Neutrophil (primary cell): ENCODE results near the gene LTBP4.

Experiments used
- H3K27ac ChIP-seq: fragments of 200-600 bp; sonication (generic); 2 replicates; pipeline ENCODE4 v1.5.1; 2016; ENCODE audit warnings: mild to moderate bottlenecking, moderate library complexity
- H3K27me3 ChIP-seq: fragments of 200-600 bp; sonication (generic); 2 replicates; pipeline ENCODE4 v1.6.0; 2016; ENCODE audit warnings: mild to moderate bottlenecking
- H3K36me3 ChIP-seq: fragments of 200-600 bp; sonication (generic); 2 replicates; pipeline ENCODE4 v1.5.1; 2017
- H3K4me1 ChIP-seq, 2 experiments: fragments of 200-600 bp in 1 of 2; sonication (generic) in 1 of 2; 1 replicate in 1 of 2; 2 replicates in 1 of 2; pipeline versions ENCODE4 v1.5.1 to v1.6.1; 2013 to 2016; ENCODE audit warnings: low read depth in 1 of 2, low read length in 1 of 2, mild to moderate bottlenecking in 1 of 2, moderate library complexity in 1 of 2; ENCODE audit not compliant: control insufficient read depth in 1 of 2, insufficient read depth in 1 of 2
- H3K4me3 ChIP-seq, 2 experiments: fragments of 200-600 bp in 1 of 2; sonication (generic) in 1 of 2; 1 replicate in 1 of 2; 2 replicates in 1 of 2; pipeline ENCODE4 v1.5.1; 2013 to 2016; ENCODE audit warnings: low read depth in 1 of 2, low read length in 1 of 2, mild to moderate bottlenecking in 1 of 2, moderate library complexity in 1 of 2
- H3K9me3 ChIP-seq: fragments of 200-600 bp; sonication (generic); 2 replicates; pipeline ENCODE4 v1.5.1; 2016
- CTCF ChIP-seq: fragments of 200-600 bp; sonication (generic); IDR thresholded peaks from 2 replicates; pipeline ENCODE4 v1.5.1; 2016; ENCODE audit warnings: antibody characterized with exemption

Gene LTBP4

GRCh38 chr19:40581531-40581930 lies 19.6 kb upstream of the LTBP4 start:
- H3K9me3 ChIP-seq, result no peaks in the 10 kb centered on the region
- H3K4me1 ChIP-seq, result peaks cover 54 to 67% of the 10 kb centered on the region in 2 experiments
- H3K27me3 ChIP-seq, result no peaks in the 10 kb centered on the region
- no peak overlapping the region for H3K4me3 ChIP-seq
- peak overlapping the region; percentile 99 for H3K27ac ChIP-seq
- H3K36me3 ChIP-seq, result peaks cover 84% of the 10 kb centered on the region
- TF ChIP-seq CTCF, result no peak

GRCh38 chr19:40582467-40582866 lies 18.7 kb upstream of the LTBP4 start:
- no peaks in the 10 kb centered on the region for H3K27me3 ChIP-seq
- H3K4me1 ChIP-seq, result peaks cover 54 to 69% of the 10 kb centered on the region in 2 experiments
- H3K36me3 ChIP-seq, result peaks cover 91% of the 10 kb centered on the region
- no peak overlapping the region for H3K4me3 ChIP-seq
- H3K27ac ChIP-seq, result no peak overlapping the region
- no peak for TF ChIP-seq CTCF
- H3K9me3 ChIP-seq, result no peaks in the 10 kb centered on the region

- Histone ChIP-seq H3K4me3 (no peak overlapping the region), H3K36me3 (peaks cover 91% of the 10 kb centered on the region), H3K27me3 (no peaks in the 10 kb centered on the region), H3K27ac (no peak overlapping the region), H3K4me1 (peaks cover 46 to 61% of the 10 kb centered on the region in 2 experiments), H3K9me3 (no peaks in the 10 kb centered on the region)
- no peak for TF ChIP-seq CTCF
Measured at GRCh38 chr19:40583283-40583682, 17.9 kb upstream of the LTBP4 start.

- H3K4me3 ChIP-seq, result no peak overlapping the region
- TF ChIP-seq CTCF, result no peak
- no peaks in the 10 kb centered on the region for H3K27me3 ChIP-seq
- H3K4me1 ChIP-seq, result peaks cover 39 to 54% of the 10 kb centered on the region in 2 experiments
- H3K36me3 ChIP-seq, result peaks cover 91% of the 10 kb centered on the region
- peak overlapping the region; percentile 90 for H3K27ac ChIP-seq
- no peaks in the 10 kb centered on the region for H3K9me3 ChIP-seq
Measured at GRCh38 chr19:40584007-40584406, 17.2 kb upstream of the LTBP4 start.

DNA sequence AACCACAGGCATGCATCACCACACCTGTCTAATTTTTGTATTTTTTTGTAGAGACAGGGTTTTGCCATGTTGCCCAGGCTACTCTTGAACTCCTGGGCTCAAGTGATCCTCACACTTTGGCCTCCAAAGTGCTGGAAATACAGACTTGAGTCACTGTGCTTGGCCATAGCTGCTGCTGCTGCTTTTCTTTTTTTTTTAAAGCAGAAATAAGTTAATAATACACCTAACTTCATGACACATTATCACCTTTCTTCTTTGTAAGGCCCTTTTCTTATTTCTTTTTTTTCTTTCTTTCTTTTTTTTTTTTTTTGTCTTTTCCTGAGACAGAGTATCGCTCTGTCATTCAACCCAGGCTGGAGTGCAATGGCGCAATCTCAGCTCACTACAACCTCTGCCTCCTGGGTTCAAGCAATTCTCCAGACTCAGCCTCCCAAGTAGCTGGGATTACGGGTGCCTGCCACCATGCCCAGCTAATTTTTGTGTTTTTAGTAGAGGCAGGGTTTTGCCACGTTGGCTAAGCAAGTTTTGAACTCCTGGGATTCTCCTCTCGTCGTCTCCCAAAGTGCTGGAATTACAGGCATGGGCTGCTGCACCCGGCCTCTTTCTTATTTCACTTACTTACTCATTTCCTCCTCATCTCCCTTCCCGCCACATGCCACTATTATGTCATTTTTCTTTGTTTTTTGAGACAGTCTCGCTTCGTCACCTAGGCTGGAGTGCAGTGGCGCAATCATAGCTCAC lies 15.8 kb upstream of the LTBP4 start:
- TF ChIP-seq CTCF, result no peak
- no peaks in the 10 kb centered on the region for H3K27me3 ChIP-seq
- peak overlapping the region; percentile 6 to 18 for H3K4me3 ChIP-seq
- peak overlapping the region; percentile 90 for H3K27ac ChIP-seq
- peaks cover 26 to 40% of the 10 kb centered on the region in 2 experiments for H3K4me1 ChIP-seq
- H3K9me3 ChIP-seq, result no peaks in the 10 kb centered on the region
- peaks cover 96% of the 10 kb centered on the region for H3K36me3 ChIP-seq
